H1 (cell line): Measurements from ENCODE around the gene STIMATE. TPM values are rescaled to one million over a fixed set of nuclear protein-coding genes. Genes with fewer than 3 reads are reported as not detected.

Source experiments
- HDAC6 ChIP-seq: IDR thresholded peaks from one replicate; pipeline ENCODE4 v1.7.1; 2012; ENCODE audit warnings: low read depth, mild to moderate bottlenecking, inconsistent platforms, low read length, moderate library complexity
- MAFK ChIP-seq: IDR thresholded peaks from 2 replicates; pipeline ENCODE4 v1.6.1; 2012; ENCODE audit warnings: low read depth, mild to moderate bottlenecking, improper control_type of control experiment, low read length
- POLR2AphosphoS5 ChIP-seq: IDR thresholded peaks from 2 replicates; pipeline ENCODE4 v1.6.1; 2011; ENCODE audit warnings: low read depth, low read length
- RXRA ChIP-seq: IDR thresholded peaks from 2 replicates; pipeline ENCODE4 v1.6.1; 2011; ENCODE audit warnings: low read depth, mild to moderate bottlenecking, low read length, moderate library complexity; ENCODE audit not compliant: insufficient read depth
- SAP30 ChIP-seq: fragments of 300-600 bp; sonication (generic); IDR thresholded peaks from 2 replicates; pipeline ENCODE4 v1.7.1; 2012; ENCODE audit warnings: low read length, moderate library complexity, mild to moderate bottlenecking, inconsistent platforms; ENCODE audit not compliant: insufficient read depth, insufficient replicate concordance
- polyA plus RNA-seq, 7 experiments: library from polyadenylated mRNA; depleted of rRNA in 3 of 7; stranded (reverse) in 5 of 7; unstranded in 2 of 7; fragments of >200 nt in 5 of 7; fragments of 200-250 nt in 2 of 7; gene quantifications; 1 replicate in 5 of 7; 2 replicates in 1 of 7; 4 replicates in 1 of 7; pipeline versions ENCODE4 v1.2.1 to v1.2.3, GENCODE V29; 2011 to 2013; ENCODE audit warnings: missing spikeins in 2 of 7, mixed read lengths in 2 of 7
- total RNA-seq: library from RNA; stranded (reverse); fragmentation: NEBNext Ultra II Directional; extraction: Animal tissue kit (Norgen Biotek cat#: 25700); gene quantifications from 2 replicates; pipeline ENCODE4 v1.2.1, GENCODE V29; 2021

The STIMATE gene
- total and polyA plus RNA-seq, 2 of the 8 experiments (the other 6 are each of a cell fraction or from before 2014, with no cell fraction given): 17.5 to 22.1 TPM

GRCh38 chr3:52800079-52800478 lies 97.3 kb downstream of the STIMATE start (continued):
- TF ChIP-seq MAFK (no peak), POLR2AphosphoS5 (no peak), RXRA (no peak), SAP30 (no peak), HDAC6 (no peak)
